K562 treated with DMSO at 1 percent for 4 hours (cell line): ENCODE results near the gene IQCK. TPM values are rescaled to one million over a fixed set of nuclear protein-coding genes. Genes with fewer than 3 reads are reported as not detected.

Experiments used
- total RNA-seq: library from RNA; unstranded; fragments of 300-600 nt; gene quantifications from 2 replicates; pipeline ENCODE4 v1.2.3, GENCODE V29; 2022; ENCODE audit not compliant: insufficient read depth

Gene IQCK
- 4.6 and 4.9 TPM in 2 replicates for total RNA-seq

GRCh38 chr16:19717741-19718623 lies at the start of gene IQCK, which contains the start of gene KNOP1:
Gene IQCK (plus strand): TSS chr16:19718271. CDS start chr16:19718307, 36 bp downstream.
Gene KNOP1 (minus strand): TSS chr16:19718227. CDS start chr16:19715035, 3,192 bp downstream.

GRCh38 chr16:19884611-19885450 lies 166.8 kb downstream of the IQCK start, which contains the start of gene GPRC5B:
Gene GPRC5B (minus strand): TSS chr16:19884848. CDS start chr16:19872845, 12,003 bp downstream.

Other genes starting within 250 kb of the IQCK start
- gene GDE1, start 196.2 kb upstream of the IQCK start, total RNA-seq: 59.6 and 68.8 TPM in 2 replicates
- 6.3 and 8.2 TPM in 2 replicates for gene CCP110, start 194.3 kb upstream of the IQCK start, total RNA-seq
- 11.3 and 13.2 TPM in 2 replicates for gene VPS35L, start 162.6 kb upstream of the IQCK start, total RNA-seq
- gene KNOP1, start within 50 bp of the IQCK start, total RNA-seq: 8.4 and 8.7 TPM in 2 replicates
- 1.5 and 2.0 TPM in 2 replicates for gene GPRC5B, start 166.6 kb downstream of the IQCK start, total RNA-seq